ENCODE results near the gene ZDHHC16.
A peak's percentile ranks its signal among the peaks of the same experiment; 100 is the strongest.

ZDHHC16 gene

DNA sequence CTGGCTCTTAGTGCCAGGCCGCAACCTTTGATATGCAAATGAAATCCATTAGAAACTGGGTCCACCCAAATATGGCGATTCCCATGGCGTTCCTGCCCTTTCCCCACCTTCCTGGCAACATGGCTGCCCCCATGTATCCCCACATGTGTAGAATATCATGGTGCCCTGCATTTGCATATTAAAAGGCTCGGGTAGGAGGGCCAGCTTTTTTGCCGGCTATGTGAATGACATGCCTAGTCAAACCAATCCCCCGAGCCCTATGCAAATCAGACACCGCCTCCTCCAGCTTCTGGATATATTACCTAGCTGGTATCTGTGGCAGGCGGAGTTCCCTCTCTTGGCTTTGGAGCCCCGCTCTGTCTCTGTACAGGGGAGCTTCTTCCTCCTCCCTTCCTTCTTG is 34.0 kb downstream of the ZDHHC16 start:
- no peak for DNase-seq

DNA sequence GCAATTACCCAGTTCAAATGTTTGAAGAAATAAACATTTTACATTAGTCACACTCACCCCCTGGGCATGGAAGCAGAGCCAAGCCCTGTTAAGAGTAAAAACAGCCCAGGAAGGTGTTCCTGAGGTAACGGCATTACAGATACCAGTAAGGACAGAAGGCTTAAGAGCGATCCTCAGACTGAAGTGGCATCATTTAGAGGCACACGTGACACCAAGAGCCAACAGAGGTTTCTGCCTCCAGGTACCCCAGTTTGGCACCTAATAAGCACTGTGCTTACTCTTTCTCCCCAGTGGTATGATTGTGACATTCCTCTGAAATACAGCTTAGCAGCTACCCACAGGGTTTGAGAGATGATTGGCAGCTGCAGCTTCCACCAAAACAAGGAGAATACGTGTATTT is 35.1 kb downstream of the ZDHHC16 start:
- no peak for DNase-seq

DNA sequence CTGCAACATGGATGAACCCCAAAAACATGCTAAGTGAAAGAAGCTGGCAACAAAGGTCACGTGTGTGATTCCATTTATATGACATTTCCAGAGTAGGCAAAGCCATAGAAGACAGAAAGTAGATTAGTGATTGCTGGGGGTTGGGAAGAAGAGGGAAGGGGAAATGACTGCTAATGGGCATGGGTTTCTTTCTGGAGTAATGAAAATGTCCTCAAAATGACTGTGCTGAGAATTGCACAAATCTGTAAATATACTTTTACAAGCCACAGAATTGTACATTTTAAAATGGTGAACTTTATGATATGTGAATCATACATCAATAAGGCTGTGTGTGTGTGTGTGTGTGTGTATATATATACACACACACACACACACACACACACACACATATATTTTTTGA is 36.4 kb downstream of the ZDHHC16 start:
- no peak for DNase-seq

DNA sequence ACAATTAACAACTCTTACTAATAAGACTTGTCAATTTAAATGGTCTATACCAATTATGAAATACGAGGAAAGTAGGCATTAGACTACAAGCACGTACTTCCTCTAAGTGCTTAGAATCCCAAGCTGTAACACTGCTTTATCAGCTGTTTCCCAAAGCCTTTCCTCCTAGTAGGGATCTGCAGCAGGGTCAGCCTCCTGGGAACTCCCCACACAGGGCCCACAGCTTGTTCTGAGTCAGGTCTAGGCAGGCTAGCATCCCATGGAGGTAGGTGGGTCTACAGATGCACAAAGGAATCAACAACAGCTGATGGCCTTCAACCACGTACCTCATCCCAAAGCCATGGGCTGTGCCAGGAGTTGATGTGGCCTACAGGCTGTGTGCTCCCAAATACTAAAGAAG is 37.5 kb downstream of the ZDHHC16 start:
- DNase-seq = no peak

DNA sequence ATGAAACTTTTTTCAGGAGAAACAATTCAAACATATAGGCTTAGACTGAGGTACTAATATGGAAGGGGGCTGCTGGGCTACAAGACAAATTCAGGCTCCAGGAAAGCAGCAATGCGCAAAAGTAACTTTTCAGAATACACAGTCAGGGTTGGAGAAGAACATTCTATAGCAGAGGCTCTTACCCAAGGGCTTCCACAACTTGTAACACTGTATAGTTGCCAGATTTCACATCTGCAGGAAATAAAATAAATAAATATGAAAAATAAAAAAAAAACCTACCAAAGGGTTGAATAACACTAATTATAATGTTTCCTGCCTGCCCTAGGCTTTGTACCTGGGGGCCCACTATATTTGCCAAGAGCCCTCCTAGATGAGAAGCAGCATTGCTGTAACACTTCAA is 37.9 kb downstream of the ZDHHC16 start:
- DNase-seq = no peak

- no peak for DNase-seq
These were observed 39.8 kb downstream of the ZDHHC16 start for GRCh38 chr10:97485647-97486281.

- DNase-seq = no peak
These were observed 44.6 kb downstream of the ZDHHC16 start for GRCh38 chr10:97490592-97490991.

GRCh38 chr10:97494151-97494550 is 48.2 kb downstream of the ZDHHC16 start:
- DNase-seq = no peak

DNA sequence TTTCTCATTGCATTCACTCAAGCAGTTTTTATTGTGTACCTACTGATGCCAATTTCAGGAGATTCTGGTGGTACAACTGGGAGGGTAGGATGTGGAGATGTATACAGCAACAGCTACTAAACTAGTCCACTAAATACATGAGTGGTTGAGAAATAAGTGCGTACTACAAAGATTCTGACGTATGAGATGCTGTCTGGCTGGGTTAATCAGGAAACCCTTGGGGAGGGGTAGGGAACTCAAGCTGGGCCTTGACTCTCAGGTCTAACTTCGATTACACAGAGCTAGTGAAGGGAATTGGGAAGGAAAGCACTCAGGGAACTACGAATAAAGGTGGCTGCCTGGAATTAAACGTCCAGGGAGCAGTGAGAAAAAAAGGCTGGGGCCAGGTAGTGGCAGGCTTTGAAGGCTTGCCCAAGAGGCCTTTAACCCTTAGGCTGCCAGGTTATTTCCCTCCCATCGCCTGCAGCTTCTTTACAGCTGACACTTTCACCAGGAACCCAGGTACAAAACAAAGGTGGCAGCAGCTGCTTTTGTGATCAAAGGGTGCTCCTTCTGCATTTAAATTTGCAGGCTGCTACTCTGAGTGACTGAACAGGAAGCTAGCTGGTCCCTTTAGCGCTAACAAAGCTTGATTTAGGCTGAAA is 49.0 kb downstream of the ZDHHC16 start:
- DNase-seq = peak in 1 of 5 experiments; percentile 56

GRCh38 chr10:97497572-97498075 is 51.6 kb downstream of the ZDHHC16 start:
- peak; percentile 39 to 86 (median 63) for DNase-seq

DNA sequence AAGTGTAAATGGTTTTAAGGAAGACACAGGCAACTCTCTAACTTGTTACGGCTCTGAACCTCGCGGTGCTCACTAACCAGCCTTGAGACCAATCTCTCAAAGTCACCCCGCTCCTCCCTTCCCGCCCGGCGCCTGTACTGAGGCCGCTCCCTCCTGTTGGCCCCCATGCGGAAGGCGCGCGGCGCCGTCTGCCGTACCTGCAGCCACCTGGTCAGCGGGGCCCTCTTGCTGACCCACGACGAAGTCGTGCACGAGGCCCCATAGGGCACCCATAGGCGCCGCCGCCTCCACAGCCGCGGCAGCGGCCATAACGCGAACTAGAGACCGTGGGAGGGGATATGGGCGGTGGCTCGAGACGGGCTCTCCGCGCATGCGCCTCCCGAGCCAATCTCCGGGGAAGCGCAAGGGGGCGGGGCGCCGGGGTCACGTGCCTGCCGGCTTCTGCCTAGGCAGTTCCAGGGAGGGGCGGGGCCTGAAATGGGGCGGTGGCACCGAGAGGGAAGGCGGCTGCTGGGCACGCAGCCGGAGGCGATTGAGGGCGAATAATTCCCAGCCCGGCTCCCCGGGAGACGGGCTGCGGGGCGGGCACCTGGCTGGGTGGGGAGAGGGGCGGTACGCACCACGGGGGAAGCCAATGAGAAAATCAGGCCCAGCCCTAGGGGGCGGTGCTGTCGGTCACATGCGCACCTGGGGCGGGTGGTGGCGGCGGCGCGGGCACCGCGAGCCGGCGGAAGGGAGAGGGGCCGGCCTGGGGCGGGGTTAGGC is 52.3 kb downstream of the ZDHHC16 start, which contains the start of gene MMS19:
Gene MMS19, minus strand, starts transcription at position 347 of the 765 bp plus-strand sequence. Its CDS starts 38 bp downstream, at position 309.
- peak; percentile 97 to 100 (median 99) for DNase-seq

DNA sequence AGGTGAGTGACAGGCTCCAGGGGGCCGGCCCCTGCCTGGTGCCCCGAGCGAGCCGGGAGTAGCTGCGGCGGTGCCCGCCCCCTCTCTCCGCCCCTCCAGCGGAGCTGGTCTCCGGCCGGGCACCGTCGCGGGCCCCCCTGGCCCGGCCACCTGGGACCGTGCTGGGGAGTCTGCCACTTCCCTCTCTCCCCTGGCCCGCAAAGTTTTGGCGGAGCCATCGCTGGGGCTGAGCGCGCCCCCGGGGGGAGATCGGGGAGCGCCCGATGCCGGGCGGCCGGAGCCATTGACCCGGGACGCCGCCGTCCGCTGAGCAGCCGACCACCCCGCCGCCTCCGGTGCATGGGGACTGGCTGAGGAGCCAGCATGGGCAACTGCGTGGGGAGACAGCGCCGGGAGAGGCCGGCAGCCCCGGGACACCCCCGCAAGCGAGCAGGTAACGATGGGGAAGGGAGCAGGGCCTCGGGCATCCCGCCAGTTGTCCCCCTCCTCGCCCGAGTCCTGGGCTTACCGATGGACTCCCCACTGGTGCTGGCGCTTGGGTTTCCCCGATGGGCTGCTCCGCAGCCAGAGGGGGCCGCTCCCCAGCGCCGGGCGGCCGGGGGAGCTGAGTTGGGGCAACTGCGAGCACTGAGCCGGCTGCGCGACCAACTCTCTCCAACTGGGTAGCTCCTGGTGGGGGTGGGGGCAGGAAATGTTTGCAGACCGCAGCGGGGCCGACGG is 53.0 kb downstream of the ZDHHC16 start, which contains the start of gene UBTD1:
Gene UBTD1, plus strand, starts transcription at position 84 of the 720 bp plus-strand sequence. Its CDS starts 280 bp downstream, at position 364.
- peak; percentile 10 to 34 (median 20) for DNase-seq

DNA sequence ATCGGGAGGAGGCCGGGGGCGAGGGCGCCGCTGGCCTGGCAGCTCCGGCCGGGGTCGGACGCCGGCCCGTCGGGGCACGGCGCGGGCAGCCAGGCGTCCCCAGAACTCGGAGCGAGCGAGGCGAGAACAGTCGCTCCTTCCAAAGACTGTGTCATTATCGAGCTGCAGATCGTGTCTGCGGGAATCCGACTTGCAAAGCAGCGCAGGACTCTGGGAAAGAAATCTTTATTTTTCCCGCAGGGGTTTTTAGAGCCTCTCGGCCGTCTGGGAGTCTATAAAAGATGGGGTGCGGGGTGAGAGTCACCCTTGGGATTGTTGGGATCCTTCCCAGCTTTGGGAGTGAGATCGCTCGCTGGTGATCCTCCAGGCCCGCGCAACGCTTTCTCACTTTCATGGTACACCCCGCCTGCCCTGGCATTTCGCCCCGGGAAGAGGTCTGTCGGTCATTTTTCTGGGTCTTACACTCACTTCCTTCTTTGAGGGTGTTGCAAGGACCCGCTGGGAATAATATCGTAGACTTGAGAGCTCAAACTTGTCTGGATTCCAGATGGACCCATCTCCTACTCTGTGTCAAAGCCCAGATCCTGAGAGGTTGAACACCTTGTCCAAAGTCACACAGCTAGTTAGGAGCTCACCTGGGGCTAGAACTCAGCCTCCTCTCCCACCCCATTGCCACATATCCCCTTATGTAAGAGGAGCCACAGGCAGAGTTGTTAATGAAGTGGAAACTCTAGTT is 53.8 kb downstream of the ZDHHC16 start:
- no peak for DNase-seq

DNA sequence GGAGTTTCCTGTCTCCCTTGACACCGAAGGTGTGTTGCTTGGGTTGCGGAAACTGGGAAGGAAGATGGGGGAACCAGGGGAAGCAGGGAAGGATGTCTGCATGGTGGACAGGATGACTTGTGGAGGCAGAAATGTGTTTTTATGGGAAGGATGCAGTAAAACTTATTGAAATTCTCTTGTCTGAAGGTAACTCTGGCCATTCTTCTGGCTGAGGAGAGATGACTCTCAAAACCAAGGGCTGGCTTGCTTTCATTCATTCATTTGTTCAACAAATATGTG is 54.3 kb downstream of the ZDHHC16 start:
- no peak for DNase-seq

DNA sequence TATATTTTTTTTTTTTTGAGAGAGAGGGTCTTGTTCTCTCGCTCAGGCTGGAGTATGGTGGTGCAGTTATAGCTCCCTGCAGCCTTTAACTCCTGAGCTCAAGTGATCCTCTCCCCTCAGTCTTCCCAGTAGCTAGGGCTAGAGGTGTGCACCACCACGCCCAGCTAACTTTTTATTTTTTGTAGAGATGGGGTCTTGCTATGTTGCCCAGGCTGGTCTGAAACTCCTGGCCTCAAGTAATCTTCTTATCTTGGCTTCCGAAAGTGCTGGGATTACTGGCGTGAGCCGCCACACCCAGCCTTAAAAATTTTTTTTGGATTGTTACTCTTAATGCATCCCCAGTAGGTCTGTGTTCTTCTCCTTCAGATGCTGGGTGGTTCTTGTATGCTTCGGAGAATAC is 56.9 kb downstream of the ZDHHC16 start:
- no peak for DNase-seq

- no peak for DNase-seq
These were observed 57.4 kb downstream of the ZDHHC16 start for GRCh38 chr10:97503406-97503805.

DNA sequence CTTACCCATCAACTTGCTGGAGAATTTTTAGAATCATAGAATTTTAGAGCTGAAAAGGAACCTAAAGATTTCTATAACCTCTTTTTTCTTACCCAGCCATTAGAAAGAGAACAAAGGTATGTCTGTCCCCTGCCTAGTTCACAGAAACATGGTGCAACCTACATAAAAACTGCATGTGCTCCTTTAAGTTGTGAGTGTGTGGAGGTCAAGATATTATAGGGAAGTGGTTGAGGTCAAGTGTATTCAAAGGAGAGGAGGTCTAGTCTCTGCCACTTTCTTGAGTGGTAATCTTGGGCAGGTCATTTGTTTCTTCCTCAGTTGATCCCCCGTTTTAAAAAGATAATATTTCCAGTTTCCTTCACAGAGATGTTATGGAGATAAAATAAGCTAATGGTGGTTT is 59.2 kb downstream of the ZDHHC16 start:
- DNase-seq = no peak

DNA sequence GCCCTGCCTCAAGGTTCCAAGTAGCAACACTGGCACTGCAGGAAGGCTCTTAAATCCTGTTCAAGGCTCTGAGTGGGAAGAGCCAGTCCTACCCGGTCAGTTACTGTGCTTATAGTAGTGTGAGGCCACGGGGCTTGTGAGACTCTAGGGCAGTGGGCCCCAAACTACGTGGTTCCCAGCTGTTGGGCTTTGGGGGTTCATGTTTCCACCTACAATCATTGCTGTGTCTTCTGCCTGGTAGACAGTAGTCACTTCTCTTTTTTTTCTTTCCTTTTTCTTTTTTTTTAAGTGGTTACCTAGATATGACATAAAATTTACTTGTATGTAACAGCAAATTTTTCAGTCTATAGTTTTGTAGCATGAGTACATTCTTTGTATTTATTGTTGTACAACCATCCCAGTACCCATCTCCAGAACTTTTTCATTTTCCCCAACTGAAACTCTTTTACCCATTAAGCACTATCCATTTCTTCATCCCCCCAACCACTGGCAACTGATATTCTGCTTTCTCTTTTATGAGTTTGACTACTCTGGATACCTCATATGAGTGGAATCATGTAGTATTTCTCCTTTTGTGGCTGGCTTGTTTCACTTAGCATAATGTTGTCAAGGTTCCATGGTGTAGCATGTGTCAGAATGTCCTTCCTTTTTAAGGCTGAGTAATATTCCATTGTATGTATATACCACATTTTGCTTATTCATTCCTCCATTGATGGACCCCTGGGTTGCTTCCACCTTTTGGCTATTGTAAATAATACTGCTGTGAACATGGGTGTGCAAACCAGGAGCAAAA is 60.4 kb downstream of the ZDHHC16 start:
- DNase-seq = no peak
